Smooth muscle cell (in vitro differentiated cells): Measurements from ENCODE around the gene ANO6. TPM values are rescaled to one million over a fixed set of nuclear protein-coding genes. Genes with fewer than 3 reads are reported as not detected.

Experiments
- DNase-seq: peaks from one replicate; lab custom pipeline; 2025; ENCODE audit not compliant: unreplicated experiment; lab: John Stamatoyannopoulos, UW
- H2AFZ ChIP-seq: fragments of 200-600 bp; sonication (generic); 2 replicates; pipeline ENCODE4 v1.6.0; 2016; ENCODE audit warnings: antibody characterized with exemption, low read depth, mild to moderate bottlenecking
- H3F3A ChIP-seq: fragments of 200-600 bp; sonication (generic); 2 replicates; pipeline ENCODE4 v1.6.0; 2017; ENCODE audit warnings: antibody characterized with exemption, low read depth
- H3K27ac ChIP-seq: fragments of 200-600 bp; sonication (generic); 2 replicates; pipeline ENCODE4 v1.5.1; 2016; ENCODE audit warnings: low read depth, mild to moderate bottlenecking
- H3K27me3 ChIP-seq: fragments of 200-600 bp; sonication (generic); 2 replicates; pipeline ENCODE4 v1.6.1; 2016; ENCODE audit warnings: low read depth, mild to moderate bottlenecking
- H3K36me3 ChIP-seq: fragments of 200-600 bp; sonication (generic); 2 replicates; pipeline ENCODE4 v1.5.1; 2016; ENCODE audit warnings: low read depth
- H3K4me1 ChIP-seq: fragments of 200-600 bp; sonication (generic); 2 replicates; pipeline ENCODE4 v1.5.1; 2016; ENCODE audit warnings: low read depth
- H3K4me2 ChIP-seq: fragments of 200-600 bp; sonication (generic); 2 replicates; pipeline ENCODE4 v1.6.0; 2016; ENCODE audit warnings: mild to moderate bottlenecking
- H3K4me3 ChIP-seq: fragments of 200-600 bp; sonication (generic); 2 replicates; pipeline ENCODE4 v1.5.1; 2016; ENCODE audit warnings: mild to moderate bottlenecking
- H3K79me2 ChIP-seq: fragments of 200-600 bp; sonication (generic); 2 replicates; pipeline ENCODE4 v1.6.0; 2016; ENCODE audit warnings: low read depth, mild to moderate bottlenecking
- H3K9ac ChIP-seq: fragments of 200-600 bp; sonication (generic); 2 replicates; pipeline ENCODE4 v1.6.0; 2016; ENCODE audit warnings: low read depth
- H3K9me3 ChIP-seq: fragments of 200-600 bp; sonication (generic); replicated peaks from 2 replicates; pipeline ENCODE4 v1.5.1; 2016; ENCODE audit warnings: low read depth
- H4K20me1 ChIP-seq: fragments of 200-600 bp; sonication (generic); 2 replicates; pipeline ENCODE4 v1.6.0; 2016; ENCODE audit warnings: low read depth
- WGBS: methylation state at CpG from one replicate; pipeline ENCODE4 v1.1.7; 2016; ENCODE audit warnings: low lambda C conversion rate; 5-methylcytosine and 5-hydroxymethylcytosine counted together
- polyA plus RNA-seq: library from polyadenylated mRNA; unstranded; fragments of >200 nt; fragmentation: Nextera tagmentation; extraction: Ambion mirVana; gene quantifications from 2 replicates; pipeline ENCODE4 v1.2.1, GENCODE V29; 2016
- total RNA-seq: library from RNA; depleted of rRNA; stranded (reverse); fragments of >200 nt; gene quantifications from 2 replicates; pipeline ENCODE4 v1.2.3, GENCODE V29; 2014
- TF ChIP-seq, protein P1 (sequence below): fragments of 200-600 bp; sonication (generic); IDR thresholded peaks from 2 replicates; pipeline ENCODE4 v1.5.1; 2017; ENCODE audit warnings: borderline replicate concordance, mild to moderate bottlenecking, antibody characterized with exemption; ENCODE audit not compliant: insufficient read depth, poor library complexity, severe bottlenecking

The ANO6 gene
- total and polyA plus RNA-seq, 2 experiments from 2014 or later: 44.8 to 106 TPM

DNA sequence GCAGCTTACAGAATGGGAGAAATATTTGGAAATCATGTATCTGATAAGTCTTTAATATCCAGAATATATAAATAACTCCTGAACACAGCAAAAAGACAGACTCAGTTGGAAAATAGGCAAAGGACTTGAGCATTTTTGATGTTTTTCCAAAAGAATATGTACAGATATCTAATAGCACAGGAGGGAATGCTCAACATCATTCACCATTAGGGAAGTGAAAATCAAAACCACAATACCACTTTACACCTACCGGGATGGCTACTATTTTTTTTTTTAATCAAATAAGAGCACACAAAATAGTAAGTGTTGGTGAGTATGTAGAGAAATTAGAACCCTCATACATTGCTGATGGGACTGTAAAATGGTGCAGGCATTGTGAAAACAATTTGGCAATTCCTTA, 75.6 kb downstream of the ANO6 start:
- Histone ChIP-seq H3K9me3 (no peaks in the 10 kb centered on the region), H3K4me1 (peaks cover 8% of the 10 kb centered on the region), H3K27ac (no peak overlapping the region), H3K79me2 (peaks cover 88% of the 10 kb centered on the region), H3F3A (peaks cover 3% of the 10 kb centered on the region), H3K4me2 (no peak overlapping the region), H3K4me3 (no peak overlapping the region), H3K36me3 (no peaks in the 10 kb centered on the region), H3K9ac (no peak overlapping the region), H3K27me3 (no peaks in the 10 kb centered on the region), H4K20me1 (peaks cover 62% of the 10 kb centered on the region), H2AFZ (no peak overlapping the region)
- DNase-seq: no peak
- TF ChIP-seq, protein P1, sequence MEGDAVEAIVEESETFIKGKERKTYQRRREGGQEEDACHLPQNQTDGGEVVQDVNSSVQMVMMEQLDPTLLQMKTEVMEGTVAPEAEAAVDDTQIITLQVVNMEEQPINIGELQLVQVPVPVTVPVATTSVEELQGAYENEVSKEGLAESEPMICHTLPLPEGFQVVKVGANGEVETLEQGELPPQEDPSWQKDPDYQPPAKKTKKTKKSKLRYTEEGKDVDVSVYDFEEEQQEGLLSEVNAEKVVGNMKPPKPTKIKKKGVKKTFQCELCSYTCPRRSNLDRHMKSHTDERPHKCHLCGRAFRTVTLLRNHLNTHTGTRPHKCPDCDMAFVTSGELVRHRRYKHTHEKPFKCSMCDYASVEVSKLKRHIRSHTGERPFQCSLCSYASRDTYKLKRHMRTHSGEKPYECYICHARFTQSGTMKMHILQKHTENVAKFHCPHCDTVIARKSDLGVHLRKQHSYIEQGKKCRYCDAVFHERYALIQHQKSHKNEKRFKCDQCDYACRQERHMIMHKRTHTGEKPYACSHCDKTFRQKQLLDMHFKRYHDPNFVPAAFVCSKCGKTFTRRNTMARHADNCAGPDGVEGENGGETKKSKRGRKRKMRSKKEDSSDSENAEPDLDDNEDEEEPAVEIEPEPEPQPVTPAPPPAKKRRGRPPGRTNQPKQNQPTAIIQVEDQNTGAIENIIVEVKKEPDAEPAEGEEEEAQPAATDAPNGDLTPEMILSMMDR: no peak
- WGBS: 100% methylated on average over 1 of the region's 1 CpG

DNA sequence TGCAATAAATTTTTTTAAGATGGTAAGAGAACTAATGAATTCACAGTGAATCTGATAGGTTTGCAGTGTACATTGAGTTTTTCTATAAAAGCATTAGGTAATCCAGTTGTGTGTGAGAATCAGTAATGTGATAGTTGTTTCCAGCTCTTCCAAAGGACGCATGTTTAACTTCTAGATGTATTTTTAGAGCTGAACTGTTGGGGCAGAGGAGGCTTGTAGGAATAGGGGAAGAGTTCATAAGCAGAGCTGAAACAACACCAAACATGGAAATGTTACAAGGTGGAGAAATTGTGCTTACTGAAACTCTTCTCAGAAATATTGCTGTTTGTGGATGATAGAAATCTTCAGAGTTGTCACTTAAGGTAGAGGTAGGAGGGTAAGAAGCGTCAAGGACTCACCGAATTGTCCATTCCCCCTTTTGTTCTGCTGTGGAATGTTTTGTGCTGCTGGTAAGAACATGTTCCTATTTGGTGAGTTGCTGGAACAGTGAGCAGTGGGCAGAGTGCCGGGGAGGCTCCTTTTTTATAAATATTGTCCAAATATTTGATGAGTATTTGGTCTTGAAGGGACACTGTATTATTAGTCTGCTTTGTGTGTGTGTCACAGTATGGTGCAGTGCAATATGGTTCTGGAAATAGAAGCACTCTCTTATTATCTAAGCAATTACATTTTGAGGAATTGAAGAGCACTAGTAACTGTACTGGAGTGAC, 76.7 kb downstream of the ANO6 start:
- Histone ChIP-seq H3K4me1 (peaks cover 8% of the 10 kb centered on the region), H3F3A (peaks cover 10% of the 10 kb centered on the region), H3K9me3 (no peaks in the 10 kb centered on the region), H2AFZ (no peak overlapping the region), H4K20me1 (peaks cover 70% of the 10 kb centered on the region), H3K4me3 (no peak overlapping the region), H3K27ac (peak overlapping the region; percentile 23), H3K4me2 (no peak overlapping the region), H3K27me3 (no peaks in the 10 kb centered on the region), H3K79me2 (peaks cover 90% of the 10 kb centered on the region), H3K9ac (no peak overlapping the region), H3K36me3 (no peaks in the 10 kb centered on the region)
- no peak for DNase-seq
- 69% methylated on average over 4 of the region's 4 CpGs for WGBS
- TF ChIP-seq, protein P1: no peak

GRCh38 chr12:45294906-45295305, 79.0 kb downstream of the ANO6 start:
- TF ChIP-seq, protein P1: no peak
- Histone ChIP-seq H3K4me3 (no peak overlapping the region), H3K27me3 (no peaks in the 10 kb centered on the region), H3K27ac (no peak overlapping the region), H3K4me1 (peaks cover 8% of the 10 kb centered on the region), H3K9me3 (no peaks in the 10 kb centered on the region), H3K36me3 (no peaks in the 10 kb centered on the region), H4K20me1 (peaks cover 85% of the 10 kb centered on the region), H3K79me2 (peaks cover 89% of the 10 kb centered on the region), H3K9ac (no peak overlapping the region), H2AFZ (no peak overlapping the region), H3K4me2 (no peak overlapping the region), H3F3A (peaks cover 10% of the 10 kb centered on the region)
- no peak for DNase-seq
- WGBS: 85% methylated on average over 5 of the region's 5 CpGs
